Measurements from ENCODE around the gene FKRP. TPM values are rescaled to one million over a fixed set of nuclear protein-coding genes. Genes with fewer than 3 reads are reported as not detected.
"Not testable (repeated sequence)": the region's sequence is repeated elsewhere in the genome, so short reads cannot be mapped to it uniquely, and the experiment has no call there.

FKRP gene
- total RNA-seq, 1 donor from 2014 or later: 25.2 TPM

DNA sequence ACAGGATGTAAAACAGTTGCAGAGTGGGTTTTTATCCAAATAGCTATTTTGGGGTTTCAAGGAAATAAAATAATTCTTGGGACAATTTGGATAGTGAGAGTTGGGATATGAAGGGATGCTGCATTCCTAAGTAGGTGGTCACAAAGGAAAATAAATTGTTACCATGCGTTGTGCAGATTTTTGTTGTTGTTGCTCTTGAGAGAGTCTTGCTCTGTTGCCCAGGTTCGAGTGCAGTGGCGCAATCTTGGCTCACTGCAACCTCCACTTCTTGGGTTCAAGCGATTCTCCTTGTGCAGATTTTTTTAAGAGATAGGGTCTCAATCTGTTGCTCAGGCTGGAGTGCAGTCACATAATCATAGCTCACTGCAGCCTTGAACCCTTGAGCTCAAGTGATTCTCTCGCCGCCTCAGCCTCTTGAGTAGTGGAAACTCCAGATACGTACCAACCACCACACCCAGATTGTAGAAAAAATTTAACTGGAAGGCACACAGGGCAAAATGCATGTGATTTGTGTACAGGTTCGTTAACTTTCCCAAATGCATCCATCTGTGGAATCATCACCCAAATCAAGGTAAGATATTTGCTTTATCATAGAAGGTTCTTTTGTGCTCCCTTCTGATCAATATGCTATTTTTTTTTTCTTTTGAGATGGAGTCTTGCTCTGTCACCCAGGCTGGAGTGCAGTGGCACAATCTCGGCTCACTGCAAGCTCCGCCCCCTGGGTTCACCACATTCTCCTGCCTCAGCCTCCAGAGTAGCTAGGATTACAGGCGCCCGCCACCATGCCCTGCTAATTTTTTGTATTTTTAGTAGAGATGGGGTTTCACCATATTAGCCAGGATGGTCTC is 26.5 kb downstream of the FKRP start:
- Mint-ChIP-seq H3K27me3 (ENCODE audit: low read depth) (no peaks in the 10 kb centered on the region), H3K4me3 (ENCODE audit: unreplicated experiment) (no peak overlapping the region), H3K9me3 (ENCODE audit: low read depth) (no peaks in the 10 kb centered on the region), H3K36me3 (ENCODE audit: low read depth) (peaks cover 22% of the 10 kb centered on the region), H3K4me1 (ENCODE audit: low read depth) (peaks cover 14% of the 10 kb centered on the region), H3K27ac (ENCODE audit: unreplicated experiment) (peak overlapping the region; percentile 54)
- TF ChIP-seq, protein P1, sequence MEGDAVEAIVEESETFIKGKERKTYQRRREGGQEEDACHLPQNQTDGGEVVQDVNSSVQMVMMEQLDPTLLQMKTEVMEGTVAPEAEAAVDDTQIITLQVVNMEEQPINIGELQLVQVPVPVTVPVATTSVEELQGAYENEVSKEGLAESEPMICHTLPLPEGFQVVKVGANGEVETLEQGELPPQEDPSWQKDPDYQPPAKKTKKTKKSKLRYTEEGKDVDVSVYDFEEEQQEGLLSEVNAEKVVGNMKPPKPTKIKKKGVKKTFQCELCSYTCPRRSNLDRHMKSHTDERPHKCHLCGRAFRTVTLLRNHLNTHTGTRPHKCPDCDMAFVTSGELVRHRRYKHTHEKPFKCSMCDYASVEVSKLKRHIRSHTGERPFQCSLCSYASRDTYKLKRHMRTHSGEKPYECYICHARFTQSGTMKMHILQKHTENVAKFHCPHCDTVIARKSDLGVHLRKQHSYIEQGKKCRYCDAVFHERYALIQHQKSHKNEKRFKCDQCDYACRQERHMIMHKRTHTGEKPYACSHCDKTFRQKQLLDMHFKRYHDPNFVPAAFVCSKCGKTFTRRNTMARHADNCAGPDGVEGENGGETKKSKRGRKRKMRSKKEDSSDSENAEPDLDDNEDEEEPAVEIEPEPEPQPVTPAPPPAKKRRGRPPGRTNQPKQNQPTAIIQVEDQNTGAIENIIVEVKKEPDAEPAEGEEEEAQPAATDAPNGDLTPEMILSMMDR (IDR thresholded peaks at IDR 0.05): no peak
- no peak for DNase-seq (ENCODE audit: low spot score)

DNA sequence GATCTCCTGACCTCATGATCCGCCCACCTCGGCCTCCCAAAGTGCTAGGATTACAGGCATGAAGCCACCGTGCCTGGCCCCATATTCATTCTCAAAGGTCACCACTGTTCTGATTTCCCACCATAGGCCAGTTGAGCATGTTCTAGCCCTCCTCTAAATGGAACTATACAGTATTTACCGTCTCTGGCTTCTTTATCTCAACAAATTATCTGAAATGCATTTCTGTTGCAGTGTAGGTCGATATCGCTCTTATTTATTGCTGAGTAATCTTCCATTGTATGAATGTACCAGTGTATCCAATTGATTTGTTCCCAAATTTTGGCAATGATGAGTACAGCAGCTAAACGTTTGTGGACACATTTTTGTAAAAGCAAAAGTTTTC is 27.2 kb downstream of the FKRP start:
- H3K27me3 Mint-ChIP-seq (ENCODE audit: low read depth): no peaks in the 10 kb centered on the region
- no peaks in the 10 kb centered on the region for H3K9me3 Mint-ChIP-seq (ENCODE audit: low read depth)
- H3K27ac Mint-ChIP-seq (ENCODE audit: unreplicated experiment): peak overlapping the region; percentile 54
- no peak for DNase-seq (ENCODE audit: low spot score)
- H3K36me3 Mint-ChIP-seq (ENCODE audit: low read depth): peaks cover 25% of the 10 kb centered on the region
- H3K4me1 Mint-ChIP-seq (ENCODE audit: low read depth): peaks cover 14% of the 10 kb centered on the region
- H3K4me3 Mint-ChIP-seq (ENCODE audit: unreplicated experiment): no peak overlapping the region
- TF ChIP-seq, protein P1 (IDR thresholded peaks at IDR 0.05): no peak

DNA sequence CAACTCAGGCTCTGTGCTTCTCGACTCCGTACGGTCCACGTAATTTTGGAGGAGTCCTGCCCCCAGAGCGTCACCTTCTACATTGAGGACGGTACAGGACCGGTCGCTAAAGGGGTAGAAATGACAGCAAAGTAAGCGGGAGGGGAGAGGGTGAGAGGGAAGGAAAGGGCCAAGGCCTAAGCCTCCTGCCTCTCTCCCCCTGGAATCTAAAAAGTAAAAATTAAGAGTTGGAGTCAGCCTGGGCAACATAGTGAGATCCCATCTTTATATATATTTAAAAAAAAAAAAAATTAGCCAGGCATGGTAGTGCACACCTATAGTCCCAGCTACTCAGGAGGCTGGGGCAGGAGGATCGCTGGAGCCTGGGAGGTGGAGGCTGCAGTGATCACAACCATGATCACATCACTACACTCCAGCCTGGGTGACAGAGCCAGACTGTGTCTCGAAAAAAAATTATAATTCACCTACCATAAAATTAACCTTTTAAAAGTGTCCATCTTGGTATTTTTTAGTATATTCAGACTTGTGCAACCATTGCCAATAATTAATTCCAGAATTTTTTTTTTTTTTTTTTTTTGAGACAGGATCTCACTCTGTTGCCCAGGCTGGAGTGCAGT is 29.9 kb downstream of the FKRP start:
- Mint-ChIP-seq H3K9me3 (ENCODE audit: low read depth) (no peaks in the 10 kb centered on the region), H3K4me3 (ENCODE audit: unreplicated experiment) (no peak overlapping the region), H3K27ac (ENCODE audit: unreplicated experiment) (no peak overlapping the region), H3K4me1 (ENCODE audit: low read depth) (peaks cover 2% of the 10 kb centered on the region), H3K36me3 (ENCODE audit: low read depth) (peaks cover 32% of the 10 kb centered on the region), H3K27me3 (ENCODE audit: low read depth) (no peaks in the 10 kb centered on the region)
- no peak for DNase-seq (ENCODE audit: low spot score)
- TF ChIP-seq, protein P1 (IDR thresholded peaks at IDR 0.05): no peak

DNA sequence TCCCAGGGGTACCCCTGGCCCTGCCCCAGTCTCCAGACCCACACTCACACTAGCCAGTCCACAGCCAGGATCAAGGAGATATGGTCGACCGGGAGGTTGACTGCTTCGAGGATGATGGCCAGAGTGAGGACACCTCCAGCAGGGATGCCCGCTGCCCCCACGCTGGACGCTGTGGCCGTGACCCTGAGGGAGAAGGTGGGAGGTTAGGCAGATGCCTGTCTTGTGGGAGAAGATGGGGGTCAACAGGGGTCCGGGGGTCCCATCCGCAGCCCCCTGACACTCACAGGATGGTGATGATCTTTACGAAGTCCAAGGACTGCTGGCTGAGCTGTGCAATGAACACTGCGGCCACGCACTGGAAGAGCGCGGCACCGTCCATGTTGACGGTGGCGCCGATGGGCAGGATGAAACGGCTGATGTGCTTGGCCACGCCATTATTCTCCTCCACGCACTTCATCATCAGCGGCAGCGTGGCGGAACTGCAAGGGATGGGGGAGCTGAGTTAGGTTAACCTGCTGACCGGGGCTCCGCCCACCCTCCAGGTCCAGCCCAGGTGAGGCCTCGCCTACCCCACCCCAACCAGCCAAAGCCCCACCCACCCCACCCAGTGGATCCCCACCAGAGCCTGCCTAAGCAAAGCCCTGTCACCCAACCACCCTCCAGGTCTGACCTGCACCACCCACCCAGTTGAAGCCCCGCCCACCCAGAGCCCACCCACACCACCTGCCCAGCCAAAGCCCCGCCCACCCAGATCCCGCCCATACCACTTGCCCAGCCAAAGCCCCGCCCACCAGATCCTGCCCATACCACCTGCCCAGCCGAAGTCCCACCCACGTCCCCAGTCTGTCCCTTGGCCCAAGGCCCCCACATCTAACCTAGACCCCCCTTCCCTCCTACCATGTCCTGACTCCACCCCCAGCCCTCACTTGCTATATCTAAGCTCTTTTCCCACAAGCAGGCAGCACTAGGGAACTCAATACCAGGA is 31.4 kb downstream of the FKRP start:
- H3K36me3 Mint-ChIP-seq (ENCODE audit: low read depth): peaks cover 39% of the 10 kb centered on the region

DNA sequence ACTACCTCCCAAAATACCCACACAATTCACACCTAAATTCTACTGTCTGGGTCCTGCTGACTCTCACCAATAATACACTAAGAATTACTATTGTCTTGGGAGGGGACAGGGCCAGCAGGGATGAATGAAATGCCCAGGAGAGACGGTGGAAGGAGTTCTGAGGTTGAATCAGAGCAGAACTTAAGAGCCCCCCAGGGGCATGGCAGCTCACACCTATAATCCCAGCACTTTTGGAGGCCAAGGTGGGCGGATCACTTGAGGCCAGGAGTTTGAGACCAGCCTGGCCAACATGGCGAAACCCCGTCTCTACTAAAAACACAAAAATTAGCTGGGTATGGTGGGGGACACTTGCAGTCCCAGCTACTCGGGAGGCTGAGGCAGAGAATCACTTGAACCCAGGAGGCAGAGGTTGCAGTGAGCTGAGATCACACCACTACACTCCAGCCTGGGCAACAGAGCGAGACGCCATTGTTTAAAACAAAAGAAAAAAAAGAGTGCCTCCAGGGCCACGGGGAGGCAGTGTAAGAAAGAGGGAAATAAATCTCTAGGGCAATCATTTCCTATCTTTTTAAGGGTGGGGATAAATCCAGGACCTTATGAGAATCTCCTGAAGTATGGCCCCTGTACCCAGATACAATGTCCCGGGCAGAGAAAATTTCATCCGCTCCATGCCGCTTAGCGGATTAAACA is 32.2 kb downstream of the FKRP start:
- H3K36me3 Mint-ChIP-seq (ENCODE audit: low read depth): peaks cover 47% of the 10 kb centered on the region
- H3K27ac Mint-ChIP-seq (ENCODE audit: unreplicated experiment); H3K4me1 Mint-ChIP-seq (ENCODE audit: low read depth); H3K9me3 Mint-ChIP-seq (ENCODE audit: low read depth); DNase-seq (ENCODE audit: low spot score); H3K27me3 Mint-ChIP-seq (ENCODE audit: low read depth); H3K4me3 Mint-ChIP-seq (ENCODE audit: unreplicated experiment): not testable (repeated sequence)

More for the DNA sequence above, 31.4 kb downstream of the FKRP start:
- Mint-ChIP-seq H3K27ac (ENCODE audit: unreplicated experiment) (no peak overlapping the region), H3K27me3 (ENCODE audit: low read depth) (no peaks in the 10 kb centered on the region), H3K9me3 (ENCODE audit: low read depth) (no peaks in the 10 kb centered on the region), H3K4me3 (ENCODE audit: unreplicated experiment) (no peak overlapping the region), H3K4me1 (ENCODE audit: low read depth) (peaks cover 3% of the 10 kb centered on the region)
- DNase-seq (ENCODE audit: low spot score): no peak
- TF ChIP-seq, protein P1 (IDR thresholded peaks at IDR 0.05): no peak

Data from chondrocyte (in vitro differentiated cells).